C1 segment of cervical spinal cord (tissue), 14 donors: Measurements from ENCODE around the gene MAP3K5.
"Not testable (repeated sequence)": the region's sequence is repeated elsewhere in the genome, so short reads cannot be mapped to it uniquely, and the experiment has no call there.

Experiments used
- DNase-seq, 14 donors: peaks; one replicate each; lab custom pipeline; 2025; lab: John Stamatoyannopoulos, UW

MAP3K5 gene

GRCh38 chr6:136609873-136610706 lies 182.2 kb downstream of the MAP3K5 start:
- DNase-seq, result peak in 1 of 14 donors; percentile 21

GRCh38 chr6:136608991-136609390 lies 183.3 kb downstream of the MAP3K5 start:
- DNase-seq, result no peak

- DNase-seq, result peak in 10 of 14 donors; percentile 2 to 57 (median 11)
Observed at GRCh38 chr6:136607932-136608772, 184.1 kb downstream of the MAP3K5 start.

- DNase-seq, result no peak
Observed at GRCh38 chr6:136607204-136607931, 184.9 kb downstream of the MAP3K5 start.

GRCh38 chr6:136604928-136605510 lies 187.3 kb downstream of the MAP3K5 start:
- no peak for DNase-seq

- no peak for DNase-seq
Observed at GRCh38 chr6:136604328-136604825, 187.9 kb downstream of the MAP3K5 start.

- no peak for DNase-seq
Observed at GRCh38 chr6:136600818-136601217, 191.5 kb downstream of the MAP3K5 start.

GRCh38 chr6:136599329-136600011 lies 192.8 kb downstream of the MAP3K5 start:
- DNase-seq, result peak in 2 of 14 donors; percentile 29 to 45

- no peak for DNase-seq
Observed at GRCh38 chr6:136598048-136598447, 194.2 kb downstream of the MAP3K5 start.

- no peak for DNase-seq
Observed at GRCh38 chr6:136594671-136595070, 197.6 kb downstream of the MAP3K5 start.

- DNase-seq, result no peak
Observed at GRCh38 chr6:136593748-136594490, 198.4 kb downstream of the MAP3K5 start.

- DNase-seq, result no peak
Observed at GRCh38 chr6:136592930-136593673, 199.2 kb downstream of the MAP3K5 start.

GRCh38 chr6:136591617-136592016 lies 200.7 kb downstream of the MAP3K5 start:
- DNase-seq, result no peak

GRCh38 chr6:136590846-136591245 lies 201.4 kb downstream of the MAP3K5 start:
- DNase-seq, result not testable (repeated sequence)

GRCh38 chr6:136587527-136587926 lies 204.8 kb downstream of the MAP3K5 start:
- no peak for DNase-seq

GRCh38 chr6:136586295-136586694 lies 206.0 kb downstream of the MAP3K5 start:
- no peak for DNase-seq

GRCh38 chr6:136585523-136585922 lies 206.8 kb downstream of the MAP3K5 start:
- not testable (repeated sequence) for DNase-seq

GRCh38 chr6:136584290-136584689 lies 208.0 kb downstream of the MAP3K5 start:
- DNase-seq, result not testable (repeated sequence)
